GM18520 (cell line): ENCODE results near the gene ATP5F1A.

Source experiments
- ATAC-seq: cut with Tn5 transposase; IDR thresholded peaks from one replicate; pipeline ENCODE4 v1.9.1; 2021; ENCODE audit not compliant: unreplicated experiment

The ATP5F1A gene

GRCh38 chr18:46073474-46074331, 24.4 kb downstream of the ATP5F1A start:
- peak; percentile 26 for ATAC-seq

GRCh38 chr18:46072959-46073358, 25.1 kb downstream of the ATP5F1A start:
- no peak for ATAC-seq

GRCh38 chr18:46072376-46072867, 25.7 kb downstream of the ATP5F1A start:
- ATAC-seq, result no peak

- no peak for ATAC-seq
These were observed 26.3 kb downstream of the ATP5F1A start, which contains the start of gene PSTPIP2 for GRCh38 chr18:46071653-46072375. PSTPIP2 (minus strand) TSS chr18:46072260; CDS start chr18:46072188, 72 bp downstream.

DNA sequence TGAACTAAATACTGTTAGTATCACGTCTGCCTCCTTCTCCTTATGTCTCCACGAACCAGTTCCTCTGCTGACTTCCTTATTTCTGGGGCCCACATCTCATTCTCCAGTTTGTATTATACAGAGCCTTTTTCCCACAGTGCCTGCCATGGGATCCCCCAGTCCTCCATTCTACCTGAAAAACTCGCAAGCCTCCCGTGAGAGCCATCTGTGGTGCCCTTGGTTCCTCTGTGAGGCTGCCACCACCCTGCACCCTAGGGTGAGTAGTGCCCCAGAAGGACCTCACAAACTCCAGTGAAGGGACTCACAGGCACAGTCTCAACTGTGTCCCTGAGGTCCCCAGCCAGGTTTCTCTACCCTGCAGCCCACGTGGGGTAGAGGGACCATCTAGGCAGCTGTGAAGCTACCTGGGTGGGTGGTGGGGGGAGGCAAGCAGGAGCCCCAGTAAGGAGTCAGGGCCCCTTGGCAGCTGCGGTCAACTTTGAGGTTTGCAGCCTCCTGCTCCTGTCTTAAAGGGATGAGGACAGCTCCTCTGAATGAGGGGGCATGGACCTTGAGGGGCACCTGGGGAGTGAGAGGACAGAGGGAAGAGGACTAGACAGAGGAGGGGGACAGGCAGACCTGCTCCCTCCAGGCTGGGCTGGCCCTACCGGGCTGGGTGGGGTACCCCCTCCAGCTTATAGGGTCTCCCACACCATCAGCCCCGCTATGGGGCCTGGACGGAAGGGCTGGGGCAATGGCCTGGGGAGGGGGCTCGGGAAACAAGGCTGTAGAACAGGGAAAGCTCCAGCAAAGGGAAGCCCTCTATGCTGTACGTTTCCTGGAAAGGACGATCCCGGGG, 27.1 kb downstream of the ATP5F1A start:
- no peak for ATAC-seq

DNA sequence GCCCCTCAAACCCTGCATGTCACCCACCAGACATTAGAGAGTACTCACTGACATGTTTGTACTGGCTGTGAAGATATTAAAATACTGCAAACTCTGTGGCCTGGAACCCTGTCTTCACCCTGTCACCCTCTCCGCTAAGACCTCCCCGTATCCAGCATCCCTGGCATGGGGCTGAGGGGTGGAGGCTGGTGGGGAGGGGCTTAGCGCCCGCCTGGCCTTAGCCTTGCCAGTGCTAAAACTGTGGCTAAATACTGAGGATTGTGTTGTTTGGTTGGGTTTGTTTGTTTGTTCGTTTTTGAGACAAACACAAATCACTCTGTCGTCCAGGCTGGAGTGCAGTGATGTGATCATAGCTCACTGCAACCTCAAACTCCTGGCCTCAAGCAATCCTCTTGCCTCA, 27.9 kb downstream of the ATP5F1A start:
- no peak for ATAC-seq

- ATAC-seq, result no peak
These were observed 28.6 kb downstream of the ATP5F1A start for GRCh38 chr18:46069524-46069923.

GRCh38 chr18:46068763-46069162, 29.3 kb downstream of the ATP5F1A start:
- ATAC-seq, result no peak

DNA sequence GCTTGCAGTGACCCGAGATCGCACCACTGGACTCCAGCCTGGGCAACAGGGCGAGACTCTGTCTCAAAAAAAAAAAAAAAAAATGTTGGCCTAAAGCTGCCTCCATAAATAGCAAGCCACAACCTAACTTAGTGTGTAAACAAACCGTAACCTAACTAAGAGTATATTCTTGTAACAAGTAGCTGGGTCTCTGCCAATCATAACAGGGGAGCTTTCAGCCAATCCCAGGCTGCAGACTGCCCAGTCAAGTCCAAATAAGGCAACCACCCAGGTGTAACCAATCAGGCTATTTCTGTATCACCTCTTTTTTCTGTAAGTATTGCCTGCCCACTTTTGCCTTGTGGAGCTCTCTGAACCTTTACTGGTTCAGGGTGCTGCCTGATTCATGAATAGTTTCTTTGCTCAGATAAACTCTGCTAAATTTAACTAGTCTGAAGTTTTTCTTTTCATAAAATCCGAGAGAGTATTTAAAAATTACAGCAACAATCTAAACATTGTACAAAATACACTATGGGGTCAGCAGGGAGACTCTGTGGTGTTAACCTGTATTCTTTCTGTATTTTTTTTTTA, 30.6 kb downstream of the ATP5F1A start:
- peak; percentile 29 for ATAC-seq

- no peak for ATAC-seq
These were observed 35.3 kb downstream of the ATP5F1A start for GRCh38 chr18:46062781-46063180.

DNA sequence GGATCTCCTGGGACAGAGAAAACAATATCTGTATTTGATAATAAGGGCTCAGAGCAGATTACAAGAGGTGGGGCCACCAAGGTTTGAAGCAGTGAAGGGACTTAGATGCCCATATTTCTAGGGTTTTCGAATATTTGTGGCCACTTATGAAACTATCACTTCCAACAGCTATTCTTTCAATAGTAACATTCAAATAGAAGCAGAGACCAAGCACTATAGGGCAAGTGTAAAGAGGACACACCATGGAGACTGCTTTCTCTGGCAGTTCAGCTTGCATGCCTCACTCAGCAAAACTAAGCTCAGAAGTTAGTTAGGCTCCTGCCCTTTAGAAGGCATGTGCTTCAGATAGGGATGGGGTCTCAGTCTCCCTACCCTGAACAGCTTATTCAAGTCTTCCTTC, 36.3 kb downstream of the ATP5F1A start:
- no peak for ATAC-seq

DNA sequence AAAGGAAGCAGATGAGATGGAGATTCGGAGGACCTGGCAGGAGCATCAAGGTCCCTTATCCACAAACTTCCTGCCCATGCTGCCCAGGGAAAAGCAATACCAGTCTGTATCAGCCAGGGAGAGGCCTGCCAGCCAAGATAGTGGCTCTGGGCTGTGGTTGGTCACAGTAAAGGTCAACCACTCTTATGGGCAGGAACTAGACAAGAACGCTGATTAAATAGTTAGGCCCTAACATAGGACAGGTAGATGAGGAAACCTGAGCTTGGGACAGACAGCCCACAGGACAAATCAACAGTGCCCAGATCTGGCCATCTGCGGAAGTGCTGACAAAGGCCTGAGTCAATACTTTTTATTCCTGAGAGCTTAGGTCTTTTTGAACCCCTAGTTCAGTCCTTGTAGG, 36.7 kb downstream of the ATP5F1A start:
- ATAC-seq, result no peak

GRCh38 chr18:46060359-46060841, 37.7 kb downstream of the ATP5F1A start:
- no peak for ATAC-seq

GRCh38 chr18:46055838-46056230, 42.3 kb downstream of the ATP5F1A start:
- ATAC-seq, result peak; percentile 21

GRCh38 chr18:46054956-46055837, 42.9 kb downstream of the ATP5F1A start:
- ATAC-seq, result peak; percentile 44

DNA sequence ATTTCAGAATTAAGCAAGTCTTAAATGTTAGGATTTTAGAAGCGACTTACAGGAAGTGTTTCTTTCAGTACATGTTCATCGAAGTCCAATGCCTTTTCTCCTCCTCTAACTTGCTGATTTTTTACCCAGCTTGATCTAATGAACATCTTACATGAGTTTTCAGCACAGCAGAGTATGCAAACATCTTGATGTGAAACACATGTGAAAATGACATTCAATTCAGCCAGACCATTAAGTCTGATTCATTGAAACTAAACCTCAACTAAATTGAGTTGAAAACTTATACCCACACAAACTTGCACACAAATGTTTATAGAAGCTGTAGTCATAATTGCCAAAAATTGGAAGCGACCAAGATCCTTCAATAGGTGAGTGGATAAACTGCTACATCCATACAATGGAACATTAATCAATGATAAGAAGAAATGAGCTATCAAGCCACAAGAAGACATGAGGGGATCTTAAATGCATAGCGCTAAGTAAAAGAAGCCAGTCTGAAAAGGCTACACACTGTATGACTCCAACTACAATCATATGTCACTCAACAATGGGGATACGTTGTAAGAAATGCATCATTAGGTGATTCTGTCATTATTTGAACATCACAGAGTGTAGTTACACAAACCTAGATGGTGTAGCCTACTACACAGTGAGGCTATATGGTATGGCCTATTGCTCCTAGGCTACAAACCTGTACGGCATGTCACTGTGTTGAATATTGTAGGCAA, 44.6 kb downstream of the ATP5F1A start:
- no peak for ATAC-seq

DNA sequence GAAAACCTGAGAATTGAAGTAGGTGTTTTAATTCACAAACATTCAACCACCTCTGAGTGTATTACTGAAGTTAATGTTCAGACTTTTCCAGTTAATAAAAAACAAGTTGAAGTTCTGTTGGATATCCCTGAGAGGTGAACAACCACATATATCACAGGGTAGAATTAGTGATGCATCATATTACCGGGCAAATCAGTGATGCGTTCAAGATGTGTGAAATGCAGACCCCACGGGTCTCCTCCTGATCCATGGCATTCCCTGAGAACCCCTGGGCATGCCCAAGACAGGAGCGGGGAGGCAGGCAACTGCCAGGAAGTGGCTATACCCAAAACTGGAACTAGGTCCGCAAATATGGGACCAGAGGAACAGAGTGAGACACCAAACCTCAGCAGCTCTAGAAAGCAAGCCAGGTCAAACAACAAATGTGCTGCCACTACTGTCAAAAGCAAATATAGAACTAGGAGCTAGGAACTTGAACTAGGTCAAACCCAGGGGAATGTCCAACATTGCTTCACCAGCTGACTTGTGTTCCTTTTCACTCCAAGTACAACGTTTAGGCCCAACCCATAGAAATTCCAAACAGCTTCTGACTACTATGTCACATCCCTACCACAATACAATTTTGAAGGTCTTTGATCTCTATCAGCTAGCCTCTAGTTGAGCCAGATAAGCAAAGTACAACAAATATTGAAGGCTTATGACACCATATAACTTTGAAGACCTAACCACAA, 46.2 kb downstream of the ATP5F1A start:
- no peak for ATAC-seq

GRCh38 chr18:46050268-46050667, 47.8 kb downstream of the ATP5F1A start:
- ATAC-seq, result no peak
